ENCODE measurements around the gene MMP14. TPM values are rescaled to one million over a fixed set of nuclear protein-coding genes. Genes with fewer than 3 reads are reported as not detected.
A peak's percentile ranks its signal among the peaks of the same experiment; 100 is the strongest.

The MMP14 gene
- total and polyA plus RNA-seq, 9 of the 15 experiments (the other 6 are each of a cell fraction or from before 2014, with no cell fraction given), result 0.36 to 5.8 (median 1.3) TPM; not detected in 2

DNA sequence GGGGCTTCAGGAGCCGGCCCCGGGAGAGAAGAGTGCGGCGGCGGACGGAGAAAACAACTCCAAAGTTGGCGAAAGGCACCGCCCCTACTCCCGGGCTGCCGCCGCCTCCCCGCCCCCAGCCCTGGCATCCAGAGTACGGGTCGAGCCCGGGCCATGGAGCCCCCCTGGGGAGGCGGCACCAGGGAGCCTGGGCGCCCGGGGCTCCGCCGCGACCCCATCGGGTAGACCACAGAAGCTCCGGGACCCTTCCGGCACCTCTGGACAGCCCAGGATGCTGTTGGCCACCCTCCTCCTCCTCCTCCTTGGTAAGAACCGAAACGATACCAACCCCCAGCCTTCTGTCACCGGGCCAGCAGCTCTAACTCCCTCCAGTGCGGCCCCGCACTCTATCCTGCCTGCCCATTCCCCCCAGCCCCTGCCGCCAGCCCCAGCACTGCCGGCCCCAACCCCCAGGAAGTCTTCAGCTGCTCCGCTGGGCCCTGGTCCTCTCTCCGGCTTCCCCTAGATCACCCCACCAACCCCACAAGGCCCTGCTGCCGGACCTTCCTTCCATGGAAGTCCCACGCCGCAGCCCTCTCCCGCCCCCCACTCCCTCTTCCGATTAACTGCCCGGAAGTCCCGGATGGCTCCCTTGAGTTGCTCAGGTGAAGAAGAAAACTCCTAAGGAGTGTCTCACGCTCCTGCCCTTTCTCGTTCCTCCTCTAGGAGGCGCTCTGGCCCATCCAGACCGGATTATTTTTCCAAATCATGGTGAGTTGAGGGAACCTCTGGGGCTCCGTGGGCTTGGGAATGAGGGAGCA is 35.8 kb downstream of the MMP14 start (continued):
- TF ChIP-seq ARNT (IDR thresholded peaks at IDR 0.05) (peak in 1 of 2 experiments; percentile 70; a peak in 1 of 4 replicates), NBN (IDR thresholded peaks at IDR 0.05; ENCODE audit: low read depth) (0 out of 2 replicates have a peak, but pooled peaks have one; percentile 42), FIP1L1 (IDR thresholded peaks at IDR 0.05; ENCODE audit: low read depth, low read length, poor library complexity, severe bottlenecking) (peak; percentile 40), SRSF7 (optimal IDR thresholded peaks at IDR 0.05; ENCODE audit: low read depth, low read length) (no peak), KAT2B (IDR thresholded peaks at IDR 0.05; ENCODE audit: low read depth, low read length) (no peak), CREB1 (IDR thresholded peaks at IDR 0.05) (no peak), CREB1 (CRISPR knock-in tag; IDR thresholded peaks at IDR 0.05) (peak; percentile 12; the same call in 1 of the 2 replicates), KLF1 (tag; IDR thresholded peaks at IDR 0.05) (no peak), POLR2G (IDR thresholded peaks at IDR 0.05; ENCODE audit: low read depth, low read length) (peak; percentile 74), NFE2 (IDR thresholded peaks at IDR 0.05; ENCODE audit: low read depth) (0 out of 2 replicates have a peak, but pooled peaks have one; percentile 63)
- TF ChIP-seq, protein P1, sequence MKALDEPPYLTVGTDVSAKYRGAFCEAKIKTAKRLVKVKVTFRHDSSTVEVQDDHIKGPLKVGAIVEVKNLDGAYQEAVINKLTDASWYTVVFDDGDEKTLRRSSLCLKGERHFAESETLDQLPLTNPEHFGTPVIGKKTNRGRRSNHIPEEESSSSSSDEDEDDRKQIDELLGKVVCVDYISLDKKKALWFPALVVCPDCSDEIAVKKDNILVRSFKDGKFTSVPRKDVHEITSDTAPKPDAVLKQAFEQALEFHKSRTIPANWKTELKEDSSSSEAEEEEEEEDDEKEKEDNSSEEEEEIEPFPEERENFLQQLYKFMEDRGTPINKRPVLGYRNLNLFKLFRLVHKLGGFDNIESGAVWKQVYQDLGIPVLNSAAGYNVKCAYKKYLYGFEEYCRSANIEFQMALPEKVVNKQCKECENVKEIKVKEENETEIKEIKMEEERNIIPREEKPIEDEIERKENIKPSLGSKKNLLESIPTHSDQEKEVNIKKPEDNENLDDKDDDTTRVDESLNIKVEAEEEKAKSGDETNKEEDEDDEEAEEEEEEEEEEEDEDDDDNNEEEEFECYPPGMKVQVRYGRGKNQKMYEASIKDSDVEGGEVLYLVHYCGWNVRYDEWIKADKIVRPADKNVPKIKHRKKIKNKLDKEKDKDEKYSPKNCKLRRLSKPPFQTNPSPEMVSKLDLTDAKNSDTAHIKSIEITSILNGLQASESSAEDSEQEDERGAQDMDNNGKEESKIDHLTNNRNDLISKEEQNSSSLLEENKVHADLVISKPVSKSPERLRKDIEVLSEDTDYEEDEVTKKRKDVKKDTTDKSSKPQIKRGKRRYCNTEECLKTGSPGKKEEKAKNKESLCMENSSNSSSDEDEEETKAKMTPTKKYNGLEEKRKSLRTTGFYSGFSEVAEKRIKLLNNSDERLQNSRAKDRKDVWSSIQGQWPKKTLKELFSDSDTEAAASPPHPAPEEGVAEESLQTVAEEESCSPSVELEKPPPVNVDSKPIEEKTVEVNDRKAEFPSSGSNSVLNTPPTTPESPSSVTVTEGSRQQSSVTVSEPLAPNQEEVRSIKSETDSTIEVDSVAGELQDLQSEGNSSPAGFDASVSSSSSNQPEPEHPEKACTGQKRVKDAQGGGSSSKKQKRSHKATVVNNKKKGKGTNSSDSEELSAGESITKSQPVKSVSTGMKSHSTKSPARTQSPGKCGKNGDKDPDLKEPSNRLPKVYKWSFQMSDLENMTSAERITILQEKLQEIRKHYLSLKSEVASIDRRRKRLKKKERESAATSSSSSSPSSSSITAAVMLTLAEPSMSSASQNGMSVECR (CRISPR knock-in tag; IDR thresholded peaks at IDR 0.05), result peak; percentile 11
- TF ChIP-seq, protein P2, sequence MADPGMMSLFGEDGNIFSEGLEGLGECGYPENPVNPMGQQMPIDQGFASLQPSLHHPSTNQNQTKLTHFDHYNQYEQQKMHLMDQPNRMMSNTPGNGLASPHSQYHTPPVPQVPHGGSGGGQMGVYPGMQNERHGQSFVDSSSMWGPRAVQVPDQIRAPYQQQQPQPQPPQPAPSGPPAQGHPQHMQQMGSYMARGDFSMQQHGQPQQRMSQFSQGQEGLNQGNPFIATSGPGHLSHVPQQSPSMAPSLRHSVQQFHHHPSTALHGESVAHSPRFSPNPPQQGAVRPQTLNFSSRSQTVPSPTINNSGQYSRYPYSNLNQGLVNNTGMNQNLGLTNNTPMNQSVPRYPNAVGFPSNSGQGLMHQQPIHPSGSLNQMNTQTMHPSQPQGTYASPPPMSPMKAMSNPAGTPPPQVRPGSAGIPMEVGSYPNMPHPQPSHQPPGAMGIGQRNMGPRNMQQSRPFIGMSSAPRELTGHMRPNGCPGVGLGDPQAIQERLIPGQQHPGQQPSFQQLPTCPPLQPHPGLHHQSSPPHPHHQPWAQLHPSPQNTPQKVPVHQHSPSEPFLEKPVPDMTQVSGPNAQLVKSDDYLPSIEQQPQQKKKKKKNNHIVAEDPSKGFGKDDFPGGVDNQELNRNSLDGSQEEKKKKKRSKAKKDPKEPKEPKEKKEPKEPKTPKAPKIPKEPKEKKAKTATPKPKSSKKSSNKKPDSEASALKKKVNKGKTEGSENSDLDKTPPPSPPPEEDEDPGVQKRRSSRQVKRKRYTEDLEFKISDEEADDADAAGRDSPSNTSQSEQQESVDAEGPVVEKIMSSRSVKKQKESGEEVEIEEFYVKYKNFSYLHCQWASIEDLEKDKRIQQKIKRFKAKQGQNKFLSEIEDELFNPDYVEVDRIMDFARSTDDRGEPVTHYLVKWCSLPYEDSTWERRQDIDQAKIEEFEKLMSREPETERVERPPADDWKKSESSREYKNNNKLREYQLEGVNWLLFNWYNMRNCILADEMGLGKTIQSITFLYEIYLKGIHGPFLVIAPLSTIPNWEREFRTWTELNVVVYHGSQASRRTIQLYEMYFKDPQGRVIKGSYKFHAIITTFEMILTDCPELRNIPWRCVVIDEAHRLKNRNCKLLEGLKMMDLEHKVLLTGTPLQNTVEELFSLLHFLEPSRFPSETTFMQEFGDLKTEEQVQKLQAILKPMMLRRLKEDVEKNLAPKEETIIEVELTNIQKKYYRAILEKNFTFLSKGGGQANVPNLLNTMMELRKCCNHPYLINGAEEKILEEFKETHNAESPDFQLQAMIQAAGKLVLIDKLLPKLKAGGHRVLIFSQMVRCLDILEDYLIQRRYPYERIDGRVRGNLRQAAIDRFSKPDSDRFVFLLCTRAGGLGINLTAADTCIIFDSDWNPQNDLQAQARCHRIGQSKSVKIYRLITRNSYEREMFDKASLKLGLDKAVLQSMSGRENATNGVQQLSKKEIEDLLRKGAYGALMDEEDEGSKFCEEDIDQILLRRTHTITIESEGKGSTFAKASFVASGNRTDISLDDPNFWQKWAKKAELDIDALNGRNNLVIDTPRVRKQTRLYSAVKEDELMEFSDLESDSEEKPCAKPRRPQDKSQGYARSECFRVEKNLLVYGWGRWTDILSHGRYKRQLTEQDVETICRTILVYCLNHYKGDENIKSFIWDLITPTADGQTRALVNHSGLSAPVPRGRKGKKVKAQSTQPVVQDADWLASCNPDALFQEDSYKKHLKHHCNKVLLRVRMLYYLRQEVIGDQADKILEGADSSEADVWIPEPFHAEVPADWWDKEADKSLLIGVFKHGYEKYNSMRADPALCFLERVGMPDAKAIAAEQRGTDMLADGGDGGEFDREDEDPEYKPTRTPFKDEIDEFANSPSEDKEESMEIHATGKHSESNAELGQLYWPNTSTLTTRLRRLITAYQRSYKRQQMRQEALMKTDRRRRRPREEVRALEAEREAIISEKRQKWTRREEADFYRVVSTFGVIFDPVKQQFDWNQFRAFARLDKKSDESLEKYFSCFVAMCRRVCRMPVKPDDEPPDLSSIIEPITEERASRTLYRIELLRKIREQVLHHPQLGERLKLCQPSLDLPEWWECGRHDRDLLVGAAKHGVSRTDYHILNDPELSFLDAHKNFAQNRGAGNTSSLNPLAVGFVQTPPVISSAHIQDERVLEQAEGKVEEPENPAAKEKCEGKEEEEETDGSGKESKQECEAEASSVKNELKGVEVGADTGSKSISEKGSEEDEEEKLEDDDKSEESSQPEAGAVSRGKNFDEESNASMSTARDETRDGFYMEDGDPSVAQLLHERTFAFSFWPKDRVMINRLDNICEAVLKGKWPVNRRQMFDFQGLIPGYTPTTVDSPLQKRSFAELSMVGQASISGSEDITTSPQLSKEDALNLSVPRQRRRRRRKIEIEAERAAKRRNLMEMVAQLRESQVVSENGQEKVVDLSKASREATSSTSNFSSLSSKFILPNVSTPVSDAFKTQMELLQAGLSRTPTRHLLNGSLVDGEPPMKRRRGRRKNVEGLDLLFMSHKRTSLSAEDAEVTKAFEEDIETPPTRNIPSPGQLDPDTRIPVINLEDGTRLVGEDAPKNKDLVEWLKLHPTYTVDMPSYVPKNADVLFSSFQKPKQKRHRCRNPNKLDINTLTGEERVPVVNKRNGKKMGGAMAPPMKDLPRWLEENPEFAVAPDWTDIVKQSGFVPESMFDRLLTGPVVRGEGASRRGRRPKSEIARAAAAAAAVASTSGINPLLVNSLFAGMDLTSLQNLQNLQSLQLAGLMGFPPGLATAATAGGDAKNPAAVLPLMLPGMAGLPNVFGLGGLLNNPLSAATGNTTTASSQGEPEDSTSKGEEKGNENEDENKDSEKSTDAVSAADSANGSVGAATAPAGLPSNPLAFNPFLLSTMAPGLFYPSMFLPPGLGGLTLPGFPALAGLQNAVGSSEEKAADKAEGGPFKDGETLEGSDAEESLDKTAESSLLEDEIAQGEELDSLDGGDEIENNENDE (IDR thresholded peaks at IDR 0.05; ENCODE audit: low read depth, low read length), result no peak

Measured in K562 (cell line).